ENCODE results near the gene GOLGB1. TPM values are rescaled to one million over a fixed set of nuclear protein-coding genes. Genes with fewer than 3 reads are reported as not detected.

Gene GOLGB1
- total and polyA plus RNA-seq, 2 experiments from 2014 or later, result 40.2 to 70.2 TPM

DNA sequence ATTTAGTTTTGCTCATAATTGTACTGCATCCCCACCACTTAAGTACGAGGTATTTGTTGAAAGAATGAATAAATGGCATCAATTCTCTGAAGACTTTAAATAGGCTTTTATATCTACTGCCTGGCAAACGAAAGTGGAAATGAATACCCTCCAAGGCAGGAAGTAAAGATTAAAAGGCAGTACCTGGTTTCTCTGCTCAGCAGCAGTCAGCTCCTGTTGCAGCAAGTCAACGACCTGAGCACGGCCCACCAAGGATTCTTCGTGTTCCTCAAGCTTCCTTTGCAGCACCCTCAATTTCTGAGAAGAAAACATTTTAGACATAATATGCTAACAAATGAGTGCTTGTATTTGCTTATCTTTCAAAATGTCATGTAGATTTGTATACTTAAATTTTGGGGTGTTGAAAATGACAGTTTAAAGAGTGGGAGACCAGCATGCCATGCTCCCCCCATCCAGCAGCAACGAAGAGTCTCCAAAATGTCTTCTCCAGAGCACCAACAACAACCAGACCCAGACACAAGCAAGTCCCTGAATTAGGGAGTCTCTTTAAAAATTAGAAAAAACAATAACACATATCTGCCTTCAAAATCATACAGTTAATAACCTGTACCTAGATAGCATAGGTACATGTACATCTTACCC lies 31.2 kb downstream of the GOLGB1 start:
- 98% methylated on average over 6 of the region's 6 CpGs for WGBS (ENCODE audit: low lambda C conversion rate, missing lambda C conversion rate)
- H3K79me2 ChIP-seq, result no peaks in the 10 kb centered on the region
- peaks cover 14% of the 10 kb centered on the region for H3K36me3 ChIP-seq (replicated peaks; ENCODE audit: insufficient read depth, low read depth)
- H3K27me3 ChIP-seq, result no peaks in the 10 kb centered on the region
- H3K4me3 ChIP-seq, result no peak overlapping the region
- no peak for DNase-seq (ENCODE audit: low spot score)
- no peaks in the 10 kb centered on the region for H3K9me2 ChIP-seq (replicated peaks; ENCODE audit: insufficient read depth)
- H4K20me1 ChIP-seq (ENCODE audit: insufficient read depth, poor library complexity, severe bottlenecking), result no peaks in the 10 kb centered on the region
- no peak overlapping the region for H3K4me2 ChIP-seq
- no peaks in the 10 kb centered on the region for H3K9me3 ChIP-seq (ENCODE audit: low read depth)
- H2AFZ ChIP-seq, result no peak overlapping the region
- TF ChIP-seq, protein P1, sequence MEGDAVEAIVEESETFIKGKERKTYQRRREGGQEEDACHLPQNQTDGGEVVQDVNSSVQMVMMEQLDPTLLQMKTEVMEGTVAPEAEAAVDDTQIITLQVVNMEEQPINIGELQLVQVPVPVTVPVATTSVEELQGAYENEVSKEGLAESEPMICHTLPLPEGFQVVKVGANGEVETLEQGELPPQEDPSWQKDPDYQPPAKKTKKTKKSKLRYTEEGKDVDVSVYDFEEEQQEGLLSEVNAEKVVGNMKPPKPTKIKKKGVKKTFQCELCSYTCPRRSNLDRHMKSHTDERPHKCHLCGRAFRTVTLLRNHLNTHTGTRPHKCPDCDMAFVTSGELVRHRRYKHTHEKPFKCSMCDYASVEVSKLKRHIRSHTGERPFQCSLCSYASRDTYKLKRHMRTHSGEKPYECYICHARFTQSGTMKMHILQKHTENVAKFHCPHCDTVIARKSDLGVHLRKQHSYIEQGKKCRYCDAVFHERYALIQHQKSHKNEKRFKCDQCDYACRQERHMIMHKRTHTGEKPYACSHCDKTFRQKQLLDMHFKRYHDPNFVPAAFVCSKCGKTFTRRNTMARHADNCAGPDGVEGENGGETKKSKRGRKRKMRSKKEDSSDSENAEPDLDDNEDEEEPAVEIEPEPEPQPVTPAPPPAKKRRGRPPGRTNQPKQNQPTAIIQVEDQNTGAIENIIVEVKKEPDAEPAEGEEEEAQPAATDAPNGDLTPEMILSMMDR (IDR thresholded peaks at IDR 0.05; ENCODE audit: poor library complexity), result no peak
- TF ChIP-seq EZH2 (IDR thresholded peaks at IDR 0.05; ENCODE audit: borderline replicate concordance) (no peak), EZH2phosphoT487 (IDR thresholded peaks at IDR 0.05; ENCODE audit: low read depth, severe bottlenecking, unreplicated experiment) (no peak)
- no peaks in the 10 kb centered on the region for H3K4me1 ChIP-seq (ENCODE audit: insufficient read depth)
- H3K27ac ChIP-seq, result no peak overlapping the region

GRCh38 chr3:121710347-121710746 lies 39.2 kb downstream of the GOLGB1 start:
- no peaks in the 10 kb centered on the region for H3K27me3 ChIP-seq

DNA sequence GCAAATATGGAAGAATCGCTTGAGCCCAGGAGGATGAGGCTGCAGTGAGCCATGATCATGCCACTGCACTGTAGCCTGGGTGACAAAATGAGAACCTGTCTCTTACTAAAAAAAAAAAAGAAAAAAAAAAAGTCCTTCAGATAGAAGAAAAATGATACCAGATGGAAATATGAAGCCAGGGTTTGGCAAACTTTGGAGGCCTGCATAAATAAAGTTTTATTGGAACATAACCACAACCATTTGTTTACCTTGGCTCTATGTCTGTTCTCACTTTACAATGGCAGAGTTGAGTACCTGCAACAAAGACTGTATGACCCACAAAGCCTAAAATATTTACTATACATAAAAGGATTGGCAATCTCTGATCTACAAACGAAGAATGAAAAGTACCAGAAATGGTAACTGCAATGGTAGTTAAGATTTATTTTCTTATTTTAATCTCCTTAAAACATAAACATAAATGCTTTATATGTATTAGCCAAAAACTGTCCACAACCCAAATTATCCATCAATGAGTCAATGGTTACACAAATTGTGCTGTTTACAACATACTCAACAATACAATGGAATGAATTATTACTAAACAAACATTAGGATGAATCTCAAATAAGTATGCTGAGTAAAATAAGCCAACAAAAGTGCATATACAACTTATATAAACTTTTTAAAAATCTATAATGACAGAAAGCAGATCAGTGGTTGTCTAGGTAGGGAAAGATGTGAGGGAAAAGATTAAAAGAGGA lies 41.8 kb downstream of the GOLGB1 start:
- TF ChIP-seq, protein P1 (IDR thresholded peaks at IDR 0.05; ENCODE audit: poor library complexity), result no peak
- TF ChIP-seq EZH2phosphoT487 (IDR thresholded peaks at IDR 0.05; ENCODE audit: low read depth, severe bottlenecking, unreplicated experiment), result no peak
- Histone ChIP-seq H3K36me3 (replicated peaks; ENCODE audit: insufficient read depth, low read depth) (no peaks in the 10 kb centered on the region), H2AFZ (no peak overlapping the region), H3K27me3 (no peaks in the 10 kb centered on the region), H4K20me1 (ENCODE audit: insufficient read depth, poor library complexity, severe bottlenecking) (no peaks in the 10 kb centered on the region), H3K79me2 (peaks cover 17% of the 10 kb centered on the region), H3K9me2 (replicated peaks; ENCODE audit: insufficient read depth) (no peaks in the 10 kb centered on the region), H3K9me3 (ENCODE audit: low read depth) (no peaks in the 10 kb centered on the region), H3K4me3 (no peak overlapping the region), H3K27ac (no peak overlapping the region), H3K4me2 (no peak overlapping the region), H3K4me1 (ENCODE audit: insufficient read depth) (no peaks in the 10 kb centered on the region)
- 97% methylated on average over 2 of the region's 2 CpGs for WGBS (ENCODE audit: low lambda C conversion rate, missing lambda C conversion rate)
- DNase-seq (ENCODE audit: low spot score), result no peak

More at GRCh38 chr3:121710347-121710746, 39.2 kb downstream of the GOLGB1 start:
- no peaks in the 10 kb centered on the region for H3K9me3 ChIP-seq (ENCODE audit: low read depth)
- H3K27ac ChIP-seq, result no peak overlapping the region
- H3K9me2 ChIP-seq (replicated peaks; ENCODE audit: insufficient read depth), result no peaks in the 10 kb centered on the region
- no peak overlapping the region for H3K4me2 ChIP-seq
- no peak overlapping the region for H2AFZ ChIP-seq
- peaks cover 7% of the 10 kb centered on the region for H3K79me2 ChIP-seq
- no peak for DNase-seq (ENCODE audit: low spot score)
- no peaks in the 10 kb centered on the region for H4K20me1 ChIP-seq (ENCODE audit: insufficient read depth, poor library complexity, severe bottlenecking)
- peaks cover 6% of the 10 kb centered on the region for H3K36me3 ChIP-seq (replicated peaks; ENCODE audit: insufficient read depth, low read depth)
- no peak for TF ChIP-seq EZH2 (IDR thresholded peaks at IDR 0.05; ENCODE audit: borderline replicate concordance)
- TF ChIP-seq, protein P1 (IDR thresholded peaks at IDR 0.05; ENCODE audit: poor library complexity), result no peak
- TF ChIP-seq EZH2phosphoT487 (IDR thresholded peaks at IDR 0.05; ENCODE audit: low read depth, severe bottlenecking, unreplicated experiment), result no peak
- H3K4me3 ChIP-seq, result no peak overlapping the region
- 100% methylated on average over 1 of the region's 1 CpG for WGBS (ENCODE audit: low lambda C conversion rate, missing lambda C conversion rate)
- H3K4me1 ChIP-seq (ENCODE audit: insufficient read depth), result no peaks in the 10 kb centered on the region
